Right kidney (tissue), 1 donor: ENCODE results near the gene ITGB1.

Experiments used
- DNase-seq: peaks from one replicate; pipeline ENCODE4 v3.0.0-alpha.2; 2016

Gene ITGB1

GRCh38 chr10:32955790-32956189, 2.2 kb downstream of the ITGB1 start:
- DNase-seq: no peak

DNA sequence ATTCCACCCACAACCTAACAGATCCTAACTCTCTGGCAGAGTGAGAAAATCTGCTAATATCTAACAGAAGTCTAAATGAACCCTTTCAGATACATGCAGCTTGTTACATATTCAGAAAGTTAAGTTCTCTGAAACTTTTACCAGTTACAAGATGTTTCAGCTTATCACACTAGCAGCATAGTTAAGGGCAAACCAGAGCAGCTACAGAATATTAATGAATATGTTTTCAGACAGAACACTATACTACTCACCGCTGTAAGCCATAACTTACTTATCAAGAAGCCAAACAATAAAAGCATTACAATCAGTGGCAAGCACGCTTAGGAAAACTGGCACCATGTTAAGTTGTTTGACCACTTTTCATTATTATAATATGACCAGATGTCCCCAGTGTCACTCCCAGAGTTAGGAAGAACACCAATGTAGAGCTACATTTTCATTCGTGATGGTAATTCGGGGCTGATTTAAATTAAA, 2.7 kb downstream of the ITGB1 start:
- no peak for DNase-seq

- DNase-seq: no peak
These were observed 3.3 kb downstream of the ITGB1 start for GRCh38 chr10:32954545-32955298.

DNA sequence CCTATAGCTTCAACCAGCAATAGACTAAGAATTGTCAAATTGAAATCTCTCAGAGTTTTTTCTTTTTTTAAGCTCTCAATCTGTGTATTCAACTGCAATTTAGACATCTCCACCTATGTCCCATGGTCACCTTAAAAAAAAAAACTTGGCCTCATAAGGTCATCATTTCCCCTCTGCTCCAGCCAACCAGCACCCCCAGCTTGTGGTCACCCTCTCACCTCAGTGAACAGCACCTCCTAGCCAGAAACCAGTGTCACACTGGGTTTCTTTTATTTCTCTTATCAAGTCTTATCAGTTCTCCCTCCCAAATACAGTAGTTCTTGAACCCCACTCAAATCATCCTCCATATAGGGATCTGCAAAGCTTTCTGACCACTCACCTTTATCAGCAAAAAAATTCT, 4.0 kb downstream of the ITGB1 start:
- DNase-seq: no peak

DNA sequence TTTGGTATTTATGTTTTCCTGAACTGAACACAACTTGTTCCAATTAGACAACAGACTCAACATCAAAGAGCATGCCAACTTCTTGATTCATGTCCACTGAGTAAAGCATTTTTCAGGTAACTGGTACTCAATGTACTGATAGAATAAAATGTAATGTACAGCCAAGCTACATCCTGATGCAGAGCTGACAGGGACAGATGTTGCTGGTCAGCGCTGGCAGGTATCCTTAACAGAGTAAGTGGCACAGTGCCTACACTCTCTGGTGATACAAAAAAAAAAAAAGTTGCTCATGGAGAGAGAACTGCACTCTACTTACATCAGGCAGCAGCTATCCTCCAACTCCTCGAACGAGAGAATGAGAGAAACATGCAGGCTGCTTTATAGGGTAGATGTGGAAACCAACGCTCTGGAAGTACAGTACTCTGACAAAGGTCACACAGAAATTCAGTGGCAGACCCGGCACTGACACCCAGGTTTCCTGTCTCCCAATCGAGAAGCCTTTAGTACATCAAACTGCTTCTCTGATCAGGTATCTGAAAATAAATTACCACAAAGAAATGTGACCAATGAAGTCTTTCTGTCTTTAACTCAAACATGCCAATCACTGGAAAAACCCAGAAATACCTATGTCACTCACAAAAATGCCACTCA, 4.6 kb downstream of the ITGB1 start:
- DNase-seq: no peak

DNA sequence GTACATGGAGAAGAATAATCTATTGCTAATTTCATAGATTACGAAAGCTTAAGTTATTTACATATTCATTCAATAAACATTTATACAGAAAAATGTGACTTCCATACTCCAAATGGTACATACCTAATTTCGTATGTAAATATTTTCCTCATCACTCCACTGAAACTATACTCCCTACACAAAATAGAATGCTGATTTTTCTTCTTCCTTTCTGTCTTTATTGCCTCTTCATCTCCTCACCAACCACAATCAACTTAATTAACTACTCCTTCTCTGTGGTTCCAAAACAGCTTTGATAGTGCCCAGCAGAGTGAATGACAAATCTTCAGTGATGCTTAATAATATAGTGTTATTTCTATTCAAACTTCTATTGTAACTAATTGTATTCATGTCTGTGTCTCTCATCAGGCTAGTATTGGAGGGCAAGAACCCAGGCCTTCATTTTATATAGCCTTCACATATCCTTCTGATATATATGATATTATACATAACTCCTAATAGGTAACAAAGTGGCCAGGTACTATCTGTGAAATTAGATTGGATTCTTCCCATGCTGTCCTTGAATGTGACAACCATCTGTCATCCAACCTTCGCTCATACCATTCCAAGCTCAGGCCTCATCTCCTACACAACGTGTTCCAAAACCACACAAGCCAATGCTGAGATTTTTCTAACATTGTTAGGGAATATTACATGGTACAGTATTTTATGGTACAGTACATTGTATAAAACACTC, 5.3 kb downstream of the ITGB1 start:
- no peak for DNase-seq

DNA sequence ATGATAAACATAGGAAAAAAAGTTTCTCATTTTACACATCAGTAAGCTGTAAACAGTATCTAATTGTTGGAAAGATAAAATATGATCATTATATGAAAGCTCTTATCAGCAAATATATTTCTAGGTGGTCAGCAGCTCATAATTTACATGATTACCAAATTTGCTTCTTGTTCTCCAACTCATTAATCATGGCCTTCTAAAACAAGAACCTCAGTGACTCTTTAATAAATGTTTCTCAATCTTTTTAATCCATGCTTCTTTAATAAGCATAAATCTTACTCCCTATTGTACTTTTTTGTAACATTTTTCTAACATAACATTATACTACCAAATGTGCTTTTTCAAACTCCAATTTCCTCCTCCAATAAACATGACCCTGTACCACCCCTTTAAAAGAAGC, 5.9 kb downstream of the ITGB1 start:
- no peak for DNase-seq

GRCh38 chr10:32951111-32951510, 6.9 kb downstream of the ITGB1 start:
- DNase-seq: no peak

DNA sequence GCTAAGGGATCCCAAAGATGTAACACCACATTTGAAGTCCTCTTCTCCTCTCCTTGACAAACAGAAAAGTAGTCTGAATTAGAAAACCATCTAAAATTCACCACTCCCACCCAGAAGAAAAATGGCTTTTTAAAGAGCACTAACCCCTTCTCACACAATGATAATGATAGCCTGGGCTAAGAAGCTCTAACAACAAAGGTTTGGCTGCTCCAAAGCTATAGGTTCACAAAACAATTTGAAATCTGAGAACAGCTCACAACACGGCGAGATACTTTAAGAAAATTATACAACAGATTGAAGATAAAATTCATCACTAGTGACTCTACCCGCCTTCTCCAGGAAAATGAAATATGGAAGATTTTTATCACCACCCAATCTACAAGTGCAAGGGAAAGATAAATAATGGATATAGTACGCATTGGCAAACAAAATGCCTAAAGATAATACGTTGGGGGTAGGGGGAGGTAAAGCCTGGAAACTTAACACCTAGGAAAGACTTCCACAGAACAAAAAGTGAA, 7.4 kb downstream of the ITGB1 start:
- DNase-seq: no peak

- no peak for DNase-seq
These were observed 8.8 kb downstream of the ITGB1 start for GRCh38 chr10:32949221-32949678.

DNA sequence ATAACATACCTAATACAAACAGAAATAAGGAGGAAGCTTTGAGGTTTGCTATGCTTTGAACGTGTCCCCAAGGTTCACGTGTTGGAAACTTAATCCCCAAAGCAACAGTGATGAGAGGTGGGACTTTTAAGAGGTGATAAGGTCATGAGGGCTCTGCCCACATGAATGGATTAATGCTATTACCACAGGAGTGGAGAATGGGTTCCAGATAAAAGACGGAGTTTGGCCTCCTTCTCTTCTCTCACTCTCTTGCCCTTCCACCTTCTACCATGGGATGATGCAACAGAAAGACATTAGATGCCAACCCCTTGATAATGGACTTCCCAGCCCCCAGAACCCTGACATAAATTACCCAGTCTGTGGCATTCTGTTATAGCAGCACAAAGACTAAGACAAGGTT, 9.6 kb downstream of the ITGB1 start:
- no peak for DNase-seq

- DNase-seq: no peak
These were observed 10.4 kb downstream of the ITGB1 start for GRCh38 chr10:32947586-32947985.

- no peak for DNase-seq
These were observed 11.9 kb downstream of the ITGB1 start for GRCh38 chr10:32946108-32946507.

DNA sequence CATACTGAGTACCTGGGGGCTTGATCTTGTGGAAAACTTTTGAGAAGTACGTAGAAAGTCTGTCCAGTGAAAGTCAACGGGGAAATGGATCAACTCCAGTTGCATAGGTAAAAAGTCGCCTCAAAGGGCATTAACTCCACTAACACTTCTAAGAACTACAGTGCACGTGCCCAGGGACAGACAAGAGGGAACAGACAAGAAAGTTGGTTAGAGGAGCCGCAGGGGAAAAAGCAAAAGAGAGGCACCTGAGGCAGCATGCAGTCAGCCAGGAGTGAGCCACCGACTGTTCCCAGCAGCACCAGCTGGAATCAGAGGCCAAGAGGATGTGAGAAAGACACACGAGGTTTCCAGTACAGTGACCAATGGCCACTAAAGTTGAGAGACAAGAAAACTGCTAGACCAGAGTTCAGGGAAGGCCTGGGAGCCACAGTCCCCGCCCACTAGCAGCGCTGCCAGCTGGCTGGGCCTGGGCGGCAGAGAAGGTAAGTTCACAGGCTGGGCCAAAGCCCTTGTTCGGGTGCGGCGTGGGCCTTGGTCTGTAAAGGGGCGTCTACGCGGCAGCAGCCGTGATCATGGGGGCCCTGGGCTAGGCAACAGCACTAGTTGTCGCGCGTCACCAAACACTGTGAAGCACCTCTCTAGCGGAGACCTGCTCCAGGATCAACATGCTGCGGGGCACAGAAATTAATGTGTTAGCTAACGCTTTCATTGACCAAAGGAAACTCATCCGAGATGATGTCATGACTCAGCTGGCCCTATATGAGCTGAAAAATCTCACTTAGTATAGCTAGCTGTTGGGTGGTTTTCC, 14.0 kb downstream of the ITGB1 start:
- no peak for DNase-seq

DNA sequence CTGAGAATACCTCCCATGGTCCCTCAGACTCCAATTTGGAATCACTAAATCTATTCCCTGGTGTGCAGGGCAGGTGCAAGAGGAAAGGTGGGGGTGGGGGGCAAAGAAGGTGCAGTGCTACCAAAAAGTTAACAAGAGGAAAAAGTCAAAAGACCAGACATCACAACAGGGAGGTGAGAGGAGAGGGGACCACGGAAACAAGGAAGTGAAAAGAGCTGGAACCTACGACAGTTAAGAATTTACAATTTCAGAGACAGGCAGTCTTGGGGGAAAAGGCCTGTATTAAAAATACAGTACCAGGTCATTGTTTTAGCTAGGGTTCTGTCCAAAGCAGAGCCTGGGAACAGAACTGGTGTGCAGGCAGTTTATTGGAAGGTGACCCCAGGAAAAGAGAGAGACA, 14.6 kb downstream of the ITGB1 start:
- DNase-seq: no peak

GRCh38 chr10:32942081-32942480, 15.9 kb downstream of the ITGB1 start:
- DNase-seq: no peak

DNA sequence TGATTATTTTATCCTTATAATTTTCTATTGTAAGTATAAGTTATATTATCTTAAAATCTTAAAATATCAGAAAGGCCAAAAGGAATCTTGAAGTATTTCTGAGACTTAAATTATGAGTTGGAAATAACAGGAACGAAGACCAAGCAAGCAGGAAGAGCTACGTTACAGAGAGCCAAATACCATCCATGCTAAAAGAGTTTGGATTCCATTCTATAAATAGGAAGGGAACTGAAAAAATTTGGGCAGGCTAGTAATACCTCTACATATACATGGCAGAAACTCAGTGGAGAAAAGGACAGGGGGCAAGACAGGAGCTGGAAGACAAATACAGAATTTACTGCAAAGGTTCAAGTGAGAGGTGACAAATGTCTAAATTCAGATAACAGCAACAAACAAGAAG, 16.7 kb downstream of the ITGB1 start:
- DNase-seq: no peak

DNA sequence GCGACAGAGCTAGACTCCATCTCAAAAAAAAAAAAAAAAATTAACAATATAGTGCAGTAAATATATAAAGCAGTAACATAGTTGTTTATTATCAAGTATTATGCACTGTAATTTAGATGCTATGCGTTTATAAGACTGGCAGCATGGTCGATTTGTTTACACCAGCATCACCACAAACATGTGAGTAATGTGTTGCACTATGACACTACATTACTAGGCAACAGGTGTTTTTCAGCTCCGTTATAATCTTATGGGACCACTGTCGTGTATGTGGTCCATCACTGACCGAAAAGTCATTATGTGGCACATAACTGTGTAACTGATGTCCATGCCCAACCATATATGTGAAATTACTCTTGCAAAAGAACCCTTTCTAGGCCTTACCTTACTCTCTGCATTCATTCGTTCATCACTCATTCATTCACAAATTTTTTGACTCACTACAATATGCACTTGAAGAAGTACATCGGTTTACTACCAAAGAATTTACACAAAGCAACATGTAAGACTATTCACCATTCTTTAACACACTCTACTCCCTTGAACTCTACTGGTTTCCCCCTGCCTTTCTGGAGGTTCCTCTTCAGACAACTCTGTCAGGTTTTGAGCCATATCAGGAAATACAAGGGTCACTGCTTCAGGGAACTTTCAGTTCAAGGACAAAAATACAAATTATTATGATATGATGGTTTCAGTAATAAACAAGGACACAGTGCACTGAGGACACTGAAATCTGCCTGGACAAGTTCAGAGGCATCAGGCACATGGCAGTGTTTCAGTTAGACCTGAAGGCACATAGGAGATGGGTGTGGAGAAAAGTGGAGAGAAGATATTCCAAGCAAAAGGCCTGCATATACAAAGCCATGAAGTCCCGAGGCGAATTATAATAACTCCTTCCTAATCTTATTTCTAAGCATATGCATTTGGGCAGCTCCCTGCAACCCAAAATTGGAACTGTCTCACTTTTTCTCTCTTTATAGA, 17.4 kb downstream of the ITGB1 start:
- no peak for DNase-seq

DNA sequence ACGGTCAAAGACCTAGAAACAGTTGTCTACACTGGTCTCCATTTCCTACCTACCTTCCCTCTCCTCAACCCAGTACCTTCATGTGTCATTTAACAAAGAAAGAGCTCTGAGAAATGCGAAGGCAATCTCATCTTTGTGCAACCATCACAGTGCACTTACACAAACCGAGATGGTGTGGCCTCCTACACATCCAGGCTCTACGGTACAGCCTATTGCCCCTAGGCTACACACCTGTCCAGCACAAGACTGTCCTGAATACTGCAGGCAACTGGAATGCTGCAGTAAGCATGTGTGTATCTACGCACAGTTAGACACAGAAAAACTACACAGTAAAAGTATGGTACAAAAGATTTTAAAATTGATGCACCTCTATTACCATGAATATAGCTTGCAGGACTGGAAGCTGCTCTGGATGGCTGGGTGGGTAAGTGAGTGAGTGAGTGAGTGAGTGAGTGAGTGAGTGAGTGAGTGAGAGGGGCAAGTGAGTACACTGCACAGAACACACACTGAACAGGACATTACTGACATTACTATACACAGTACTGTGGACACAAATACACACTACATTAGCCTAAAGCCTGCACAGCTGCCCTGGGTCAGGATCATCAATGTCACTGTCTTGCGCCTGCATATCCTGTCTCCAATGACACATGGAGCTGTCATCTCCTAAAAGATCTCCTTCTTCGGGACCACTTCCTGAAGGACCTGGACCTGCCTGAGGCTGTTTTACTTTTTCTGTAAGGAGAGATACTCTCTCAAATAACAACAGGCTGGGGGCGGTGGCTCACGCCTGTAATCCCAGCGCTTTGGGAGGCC, 18.5 kb downstream of the ITGB1 start:
- DNase-seq: no peak

GRCh38 chr10:32938554-32939061, 19.4 kb downstream of the ITGB1 start:
- no peak for DNase-seq
